Hepatic stellate cell (primary cell): Measurements from ENCODE around the gene CRACR2A.

Experiments used
- DNase-seq: peaks from one replicate; pipeline ENCODE4 v3.0.0; 2011; ENCODE audit warnings: low spot score

The CRACR2A gene

GRCh38 chr12:3723916-3724805 lies 28.7 kb downstream of the CRACR2A start:
- no peak for DNase-seq

GRCh38 chr12:3722368-3722767 lies 30.5 kb downstream of the CRACR2A start:
- no peak for DNase-seq

GRCh38 chr12:3720772-3721171 lies 32.1 kb downstream of the CRACR2A start:
- no peak for DNase-seq

GRCh38 chr12:3718100-3718499 lies 34.8 kb downstream of the CRACR2A start:
- no peak for DNase-seq

GRCh38 chr12:3717283-3717898 lies 35.5 kb downstream of the CRACR2A start:
- DNase-seq = no peak

- DNase-seq = no peak
Observed at GRCh38 chr12:3715999-3716398, 36.9 kb downstream of the CRACR2A start.

GRCh38 chr12:3713947-3714346 lies 39.0 kb downstream of the CRACR2A start:
- no peak for DNase-seq

GRCh38 chr12:3713483-3713882 lies 39.4 kb downstream of the CRACR2A start:
- DNase-seq = no peak

GRCh38 chr12:3712209-3712992 lies 40.5 kb downstream of the CRACR2A start:
- DNase-seq = no peak

GRCh38 chr12:3705354-3705675 lies 47.6 kb downstream of the CRACR2A start:
- DNase-seq = no peak

GRCh38 chr12:3704512-3705353 lies 48.2 kb downstream of the CRACR2A start:
- DNase-seq = peak; percentile 49

- DNase-seq = no peak
Observed at GRCh38 chr12:3700861-3701260, 52.0 kb downstream of the CRACR2A start.

GRCh38 chr12:3698218-3698974 lies 54.5 kb downstream of the CRACR2A start:
- peak; percentile 87 for DNase-seq

- DNase-seq = peak; percentile 14
Observed at GRCh38 chr12:3697311-3697870, 55.5 kb downstream of the CRACR2A start.

- no peak for DNase-seq
Observed at GRCh38 chr12:3694673-3695072, 58.2 kb downstream of the CRACR2A start.

GRCh38 chr12:3692616-3693365 lies 60.1 kb downstream of the CRACR2A start:
- no peak for DNase-seq

- no peak for DNase-seq
Observed at GRCh38 chr12:3686463-3686862, 66.4 kb downstream of the CRACR2A start.

GRCh38 chr12:3685830-3686229 lies 67.1 kb downstream of the CRACR2A start:
- DNase-seq = no peak

- no peak for DNase-seq
Observed at GRCh38 chr12:3684449-3685051, 68.4 kb downstream of the CRACR2A start.

GRCh38 chr12:3683670-3684069 lies 69.2 kb downstream of the CRACR2A start:
- peak; percentile 14 for DNase-seq
